KMS-11 (cell line): ENCODE data around the gene PLEKHS1.

Experiments
- H2AFZ ChIP-seq: fragments of 200-600 bp; sonication (generic); 2 replicates; pipeline ENCODE4 v1.6.1; 2016; ENCODE audit warnings: antibody characterized with exemption, mixed run types, low read depth
- H3K27ac ChIP-seq: fragments of 200-600 bp; sonication (generic); 2 replicates; pipeline ENCODE4 v1.6.1; 2016; ENCODE audit warnings: mild to moderate bottlenecking, mixed run types
- H3K27me3 ChIP-seq: fragments of 200-600 bp; sonication (generic); 2 replicates; pipeline ENCODE4 v1.6.1; 2017; ENCODE audit warnings: mild to moderate bottlenecking, low read depth, mixed run types, moderate library complexity; ENCODE audit not compliant: insufficient read depth
- H3K36me3 ChIP-seq: fragments of 200-600 bp; sonication (generic); 2 replicates; pipeline ENCODE4 v1.6.1; 2017; ENCODE audit warnings: mild to moderate bottlenecking, mixed run types; ENCODE audit not compliant: insufficient read depth
- H3K4me1 ChIP-seq: fragments of 200-600 bp; sonication (generic); 2 replicates; pipeline ENCODE4 v1.6.1; 2016; ENCODE audit warnings: mild to moderate bottlenecking, low read depth, mixed run types; ENCODE audit not compliant: poor library complexity, severe bottlenecking
- H3K4me2 ChIP-seq: fragments of 200-600 bp; sonication (generic); 2 replicates; pipeline ENCODE4 v1.7.0; 2016; ENCODE audit warnings: mild to moderate bottlenecking, mixed run types
- H3K4me3 ChIP-seq: fragments of 200-600 bp; sonication (generic); IDR thresholded peaks from 2 replicates; pipeline ENCODE4 v1.6.1; 2017; ENCODE audit warnings: low read depth, low read length, mixed read lengths; ENCODE audit not compliant: insufficient read depth
- H3K79me2 ChIP-seq: fragments of 200-600 bp; sonication (generic); 2 replicates; pipeline ENCODE4 v1.6.1; 2016; ENCODE audit warnings: low read depth, mixed run types; ENCODE audit not compliant: insufficient read depth
- H3K9ac ChIP-seq: fragments of 200-600 bp; sonication (generic); 2 replicates; pipeline ENCODE4 v1.6.1; 2016; ENCODE audit warnings: mild to moderate bottlenecking, mixed run types
- H4K20me1 ChIP-seq: fragments of 200-600 bp; sonication (generic); 2 replicates; pipeline ENCODE4 v1.6.1; 2016; ENCODE audit warnings: mild to moderate bottlenecking, mixed run types; ENCODE audit not compliant: insufficient read depth
- CTCF ChIP-seq: fragments of 200-600 bp; sonication (generic); conservative IDR thresholded peaks from 2 replicates; pipeline ENCODE4 v1.6.1; 2017; ENCODE audit warnings: low read depth, mild to moderate bottlenecking, antibody characterized with exemption, low read length, moderate library complexity, mixed read lengths

The PLEKHS1 gene

GRCh38 chr10:113712755-113713639, 38.5 kb upstream of the PLEKHS1 start:
- no peak for TF ChIP-seq CTCF
- no peaks in the 10 kb centered on the region for H3K79me2 ChIP-seq
- H3K4me2 ChIP-seq: no peak overlapping the region
- H3K27me3 ChIP-seq: no peaks in the 10 kb centered on the region
- no peaks in the 10 kb centered on the region for H4K20me1 ChIP-seq
- no peak overlapping the region for H2AFZ ChIP-seq
- no peak overlapping the region for H3K27ac ChIP-seq
- no peaks in the 10 kb centered on the region for H3K36me3 ChIP-seq
- H3K9ac ChIP-seq: no peak overlapping the region
- no peak overlapping the region for H3K4me3 ChIP-seq
- no peaks in the 10 kb centered on the region for H3K4me1 ChIP-seq

GRCh38 chr10:113713640-113713982, 37.9 kb upstream of the PLEKHS1 start:
- Histone ChIP-seq H3K4me3 (no peak overlapping the region), H3K27ac (no peak overlapping the region), H3K4me1 (no peaks in the 10 kb centered on the region), H3K36me3 (no peaks in the 10 kb centered on the region), H2AFZ (no peak overlapping the region), H3K27me3 (no peaks in the 10 kb centered on the region), H3K79me2 (no peaks in the 10 kb centered on the region), H4K20me1 (no peaks in the 10 kb centered on the region), H3K9ac (no peak overlapping the region), H3K4me2 (no peak overlapping the region)
- TF ChIP-seq CTCF: no peak

DNA sequence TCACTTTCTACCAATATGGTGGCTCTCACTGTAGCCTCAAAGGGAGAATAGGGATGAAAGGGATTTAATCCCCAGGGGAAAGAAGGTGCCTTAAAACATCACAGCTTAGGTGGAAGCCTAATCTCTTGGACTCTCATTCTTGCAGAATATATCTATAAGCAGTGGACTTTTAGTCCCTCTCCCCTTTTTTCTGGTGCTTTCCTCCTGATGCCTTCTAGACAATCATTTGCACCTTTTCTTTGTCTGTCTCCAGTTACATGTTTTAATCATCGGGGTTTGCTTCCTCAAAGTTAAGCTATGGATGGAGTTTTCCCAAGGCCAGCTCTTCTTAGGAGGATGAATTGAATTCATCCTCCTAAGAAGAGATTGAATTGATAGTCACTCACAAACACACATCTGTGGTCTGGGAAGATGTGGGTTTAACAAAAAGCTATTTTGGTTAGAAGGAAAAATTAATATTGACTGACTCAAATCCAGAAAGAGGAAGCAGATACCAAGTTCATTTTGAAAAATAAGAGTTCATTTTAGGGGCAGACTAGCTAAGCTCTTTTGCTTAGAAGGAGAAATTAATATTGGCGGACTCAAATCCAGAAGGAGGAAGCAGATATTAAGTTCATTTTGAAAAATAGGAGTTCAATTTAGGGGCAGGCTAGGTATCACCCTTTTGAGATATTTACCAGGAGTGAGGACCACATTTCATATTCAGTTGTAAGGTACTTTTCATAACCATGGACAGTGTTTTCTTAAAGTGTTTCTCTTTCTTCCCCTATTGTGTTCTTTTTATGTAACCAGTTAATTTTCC, 35.2 kb upstream of the PLEKHS1 start:
- Histone ChIP-seq H3K4me2 (no peak overlapping the region), H3K79me2 (no peaks in the 10 kb centered on the region), H3K4me1 (no peaks in the 10 kb centered on the region), H3K36me3 (no peaks in the 10 kb centered on the region), H3K9ac (no peak overlapping the region), H3K27ac (no peak overlapping the region), H4K20me1 (no peaks in the 10 kb centered on the region), H3K4me3 (no peak overlapping the region), H2AFZ (no peak overlapping the region), H3K27me3 (no peaks in the 10 kb centered on the region)
- no peak for TF ChIP-seq CTCF

GRCh38 chr10:113718969-113719822, 32.3 kb upstream of the PLEKHS1 start:
- Histone ChIP-seq H3K79me2 (no peaks in the 10 kb centered on the region), H3K27me3 (no peaks in the 10 kb centered on the region), H3K4me3 (no peak overlapping the region), H3K36me3 (0 out of 2 replicates have a peak, but pooled peaks cover 4% of the 10 kb centered on the region), H3K27ac (no peak overlapping the region), H2AFZ (no peak overlapping the region), H3K4me1 (no peaks in the 10 kb centered on the region), H3K4me2 (no peak overlapping the region), H4K20me1 (no peaks in the 10 kb centered on the region), H3K9ac (no peak overlapping the region)
- no peak for TF ChIP-seq CTCF
